Measurements from ENCODE around the gene EVA1C. TPM values are rescaled to one million over a fixed set of nuclear protein-coding genes. Genes with fewer than 3 reads are reported as not detected.

The EVA1C gene
- total RNA-seq, 1 donor from 2014 or later: 0.92 TPM

- H3K4me3 ChIP-seq (ENCODE audit: low read depth, low read length): no peak overlapping the region
- no peak for DNase-seq (ENCODE audit: low read depth)
- TF ChIP-seq, protein P1, sequence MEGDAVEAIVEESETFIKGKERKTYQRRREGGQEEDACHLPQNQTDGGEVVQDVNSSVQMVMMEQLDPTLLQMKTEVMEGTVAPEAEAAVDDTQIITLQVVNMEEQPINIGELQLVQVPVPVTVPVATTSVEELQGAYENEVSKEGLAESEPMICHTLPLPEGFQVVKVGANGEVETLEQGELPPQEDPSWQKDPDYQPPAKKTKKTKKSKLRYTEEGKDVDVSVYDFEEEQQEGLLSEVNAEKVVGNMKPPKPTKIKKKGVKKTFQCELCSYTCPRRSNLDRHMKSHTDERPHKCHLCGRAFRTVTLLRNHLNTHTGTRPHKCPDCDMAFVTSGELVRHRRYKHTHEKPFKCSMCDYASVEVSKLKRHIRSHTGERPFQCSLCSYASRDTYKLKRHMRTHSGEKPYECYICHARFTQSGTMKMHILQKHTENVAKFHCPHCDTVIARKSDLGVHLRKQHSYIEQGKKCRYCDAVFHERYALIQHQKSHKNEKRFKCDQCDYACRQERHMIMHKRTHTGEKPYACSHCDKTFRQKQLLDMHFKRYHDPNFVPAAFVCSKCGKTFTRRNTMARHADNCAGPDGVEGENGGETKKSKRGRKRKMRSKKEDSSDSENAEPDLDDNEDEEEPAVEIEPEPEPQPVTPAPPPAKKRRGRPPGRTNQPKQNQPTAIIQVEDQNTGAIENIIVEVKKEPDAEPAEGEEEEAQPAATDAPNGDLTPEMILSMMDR (conservative IDR thresholded peaks at IDR 0.05; ENCODE audit: low read depth, low read length): peak; percentile 70
Measured at GRCh38 chr21:32414579-32415358, 2.3 kb downstream of the EVA1C start.

GRCh38 chr21:32415451-32416398 lies 3.2 kb downstream of the EVA1C start:
- H3K4me3 ChIP-seq (ENCODE audit: low read depth, low read length): no peak overlapping the region
- no peak for DNase-seq (ENCODE audit: low read depth)
- TF ChIP-seq, protein P1 (conservative IDR thresholded peaks at IDR 0.05; ENCODE audit: low read depth, low read length): no peak

DNA sequence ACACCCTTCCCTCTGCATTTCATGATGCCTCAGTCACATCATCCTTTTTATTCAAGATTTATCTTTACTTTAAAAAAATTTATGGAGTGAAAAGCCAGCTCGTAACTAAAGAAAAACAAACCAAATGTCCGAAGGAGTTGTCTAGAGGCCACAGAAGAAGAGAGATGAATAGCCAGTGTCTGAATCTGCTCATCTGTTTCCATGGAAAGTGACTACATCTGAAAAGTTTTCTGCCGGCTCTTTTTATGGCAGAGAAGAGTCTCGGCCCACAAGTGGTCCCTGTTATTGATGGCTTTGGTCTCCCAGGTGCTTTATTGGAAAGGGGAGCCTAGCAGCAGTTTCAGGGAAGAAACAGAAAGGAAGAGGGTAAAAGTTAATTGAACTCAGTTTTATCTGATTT lies 5.6 kb downstream of the EVA1C start:
- TF ChIP-seq, protein P1 (conservative IDR thresholded peaks at IDR 0.05; ENCODE audit: low read depth, low read length): no peak
- DNase-seq (ENCODE audit: low read depth): no peak
- no peak overlapping the region for H3K4me3 ChIP-seq (ENCODE audit: low read depth, low read length)

DNA sequence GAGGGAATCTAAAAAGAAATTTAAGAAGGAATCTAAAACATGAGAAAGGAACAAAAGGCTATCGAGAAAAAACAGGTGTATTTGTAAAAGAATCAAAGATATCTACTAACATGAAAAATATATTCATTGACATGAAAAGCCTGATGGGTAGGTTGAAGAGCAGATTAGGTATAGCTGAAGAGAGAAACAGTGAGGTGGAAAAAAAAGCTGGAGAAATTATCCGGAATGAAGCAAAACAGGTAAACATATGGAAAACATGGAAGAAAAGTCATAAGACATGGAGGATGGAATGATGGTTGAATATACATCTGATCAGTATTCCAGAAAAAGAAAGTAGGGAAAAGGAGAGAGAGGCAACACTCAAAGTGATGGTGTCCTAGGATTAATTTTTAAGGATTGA lies 9.6 kb downstream of the EVA1C start:
- DNase-seq (ENCODE audit: low read depth): no peak
- TF ChIP-seq, protein P1 (conservative IDR thresholded peaks at IDR 0.05; ENCODE audit: low read depth, low read length): no peak
- H3K4me3 ChIP-seq (ENCODE audit: low read depth, low read length): no peak overlapping the region

DNA sequence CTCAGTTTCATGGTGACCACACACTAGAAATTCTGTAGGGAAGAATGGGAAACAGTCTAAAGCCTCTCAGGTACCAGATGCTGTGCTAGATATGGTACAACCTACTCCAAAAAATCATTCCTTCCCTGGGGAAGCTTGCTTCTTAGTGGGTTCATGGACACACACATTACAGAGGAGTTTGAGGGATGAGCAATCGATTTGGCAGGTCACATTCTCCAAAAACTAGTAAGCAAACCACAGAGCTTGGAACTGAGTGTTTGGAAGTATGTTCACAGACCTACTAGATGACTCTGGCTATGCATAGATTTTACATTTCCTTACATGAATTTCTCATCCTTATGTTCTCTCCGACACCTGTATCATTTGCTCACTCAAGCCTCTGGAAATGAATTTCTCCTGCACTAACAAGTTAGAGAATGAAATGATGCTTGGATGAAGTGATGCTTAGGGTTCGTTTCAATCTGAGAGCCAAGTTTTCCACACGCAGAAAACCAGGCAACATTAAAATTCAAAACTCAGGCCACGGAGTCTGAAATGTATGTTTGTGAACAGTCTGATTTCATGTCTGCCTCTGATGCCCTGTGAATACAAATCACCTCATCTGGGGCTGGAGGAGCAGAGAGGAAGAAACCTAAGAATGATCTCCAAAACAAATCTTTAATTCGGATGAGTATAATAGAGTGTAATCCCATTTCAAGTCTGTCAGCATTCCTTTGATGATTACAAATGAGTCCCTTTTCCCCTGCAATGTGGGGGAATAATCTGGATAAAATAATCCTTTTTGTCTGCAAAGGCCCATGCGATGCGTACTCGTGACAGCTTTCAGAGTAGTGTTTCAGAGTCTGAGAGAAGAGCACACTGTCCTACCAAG lies 11.0 kb downstream of the EVA1C start:
- H3K4me3 ChIP-seq (ENCODE audit: low read depth, low read length): no peak overlapping the region
- DNase-seq (ENCODE audit: low read depth): no peak

DNA sequence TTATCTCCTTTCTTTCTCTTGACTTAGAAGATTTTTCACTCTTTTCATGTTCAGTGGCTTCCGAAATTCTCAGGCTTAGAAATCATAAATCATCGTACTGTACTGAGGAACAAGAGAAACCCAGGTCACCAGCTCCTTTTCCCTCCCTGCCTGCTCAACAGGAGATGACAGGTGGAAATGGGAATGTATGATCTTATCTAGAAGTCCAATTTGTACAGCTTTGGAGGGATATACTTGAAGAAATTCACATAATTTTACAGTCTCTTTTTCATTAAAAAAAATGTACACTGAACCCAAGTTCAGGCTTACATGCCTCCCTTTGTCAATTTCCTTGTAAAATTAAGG lies 11.7 kb downstream of the EVA1C start:
- no peak overlapping the region for H3K4me3 ChIP-seq (ENCODE audit: low read depth, low read length)
- TF ChIP-seq, protein P1 (conservative IDR thresholded peaks at IDR 0.05; ENCODE audit: low read depth, low read length): no peak
- no peak for DNase-seq (ENCODE audit: low read depth)

More for the DNA sequence above, 11.0 kb downstream of the EVA1C start:
- TF ChIP-seq, protein P1 (conservative IDR thresholded peaks at IDR 0.05; ENCODE audit: low read depth, low read length): no peak

Data from epithelial cell of proximal tubule (primary cell).